ENCODE results near the gene TNNT2.

Gene TNNT2

DNA sequence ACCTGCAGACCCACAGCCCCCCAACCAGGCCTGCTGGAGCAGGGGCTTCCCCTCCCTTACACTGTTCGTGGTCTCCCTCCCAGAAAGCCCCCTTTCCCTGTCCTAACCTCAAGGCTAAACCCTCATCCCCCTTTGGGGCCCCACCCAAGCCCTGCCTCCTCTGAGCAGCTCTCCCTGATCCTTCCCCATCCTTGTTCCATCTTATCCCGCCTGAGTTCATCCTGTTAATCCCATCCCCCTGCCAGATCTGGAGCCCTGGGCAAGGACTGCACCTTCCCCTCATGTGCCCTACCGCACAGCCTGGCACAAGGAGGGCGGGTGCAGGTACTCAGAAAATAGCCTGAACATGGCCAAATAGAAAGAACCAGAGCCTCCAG, 6.9 kb upstream of the TNNT2 start:
- Histone ChIP-seq H3K27ac (ENCODE audit: low read length) (no peak overlapping the region), H3K79me2 (ENCODE audit: low read length) (no peaks in the 10 kb centered on the region), H3K27me3 (ENCODE audit: low read depth, low read length) (peaks cover 40% of the 10 kb centered on the region), H3K9ac (ENCODE audit: low read length) (no peak overlapping the region), H2AFZ (ENCODE audit: low read depth, low read length) (no peak overlapping the region), H3K36me3 (replicated peaks; ENCODE audit: low read depth, low read length) (no peaks in the 10 kb centered on the region), H3K4me1 (ENCODE audit: low read length) (no peaks in the 10 kb centered on the region), H4K20me1 (ENCODE audit: insufficient read depth, low read length) (no peaks in the 10 kb centered on the region), H3K9me3 (ENCODE audit: insufficient read depth, low read length) (no peaks in the 10 kb centered on the region), H3K4me3 (ENCODE audit: low read length) (no peak overlapping the region), H3K4me2 (ENCODE audit: low read length) (no peak overlapping the region)
- TF ChIP-seq EZH2phosphoT487 (IDR thresholded peaks at IDR 0.05; ENCODE audit: low read depth) = no peak
- TF ChIP-seq CTCF (IDR thresholded peaks at IDR 0.05; ENCODE audit: low read depth, low read length) = no peak

DNA sequence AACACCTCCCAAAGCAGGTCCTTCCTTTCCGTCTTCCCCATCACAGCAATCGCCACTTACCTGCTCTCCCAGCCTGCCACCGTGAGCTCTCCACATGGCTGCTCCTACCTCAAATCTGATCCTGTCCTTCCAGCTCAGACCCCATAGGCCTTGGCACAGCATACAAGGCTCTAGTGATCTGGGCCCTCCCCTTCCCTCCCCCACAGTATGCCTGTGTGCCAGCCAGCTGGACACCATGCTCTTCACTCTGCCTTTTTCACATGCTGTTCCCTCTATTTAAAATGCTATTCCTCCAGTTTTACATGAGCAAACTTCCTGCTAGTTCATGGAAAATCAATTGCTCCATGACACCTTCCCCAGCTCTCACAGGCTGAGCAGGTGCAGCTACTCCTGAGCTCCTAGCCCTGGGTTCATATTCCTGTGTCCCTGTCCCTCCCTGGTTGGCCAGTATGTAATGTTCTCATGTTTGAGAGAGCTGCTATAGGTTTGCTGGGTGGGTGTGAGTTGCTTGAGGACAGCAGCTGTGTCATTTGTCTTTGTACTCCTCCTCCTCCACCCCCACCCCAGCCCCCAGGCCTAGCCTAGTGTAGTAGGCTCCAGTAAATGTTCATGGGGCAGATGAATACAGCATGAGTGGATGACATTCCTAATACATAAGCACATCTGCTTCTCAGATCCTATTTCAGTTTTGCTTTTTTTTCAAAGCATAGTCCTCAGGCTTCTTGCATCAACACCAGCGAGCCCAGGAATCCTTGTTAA, 6.3 kb upstream of the TNNT2 start:
- Histone ChIP-seq H3K36me3 (replicated peaks; ENCODE audit: low read depth, low read length) (no peaks in the 10 kb centered on the region), H3K4me3 (ENCODE audit: low read length) (no peak overlapping the region), H3K27ac (ENCODE audit: low read length) (no peak overlapping the region), H3K9ac (ENCODE audit: low read length) (no peak overlapping the region), H3K4me2 (ENCODE audit: low read length) (no peak overlapping the region), H3K9me3 (ENCODE audit: insufficient read depth, low read length) (no peaks in the 10 kb centered on the region), H3K27me3 (ENCODE audit: low read depth, low read length) (peaks cover 40% of the 10 kb centered on the region), H3K4me1 (ENCODE audit: low read length) (no peaks in the 10 kb centered on the region), H3K79me2 (ENCODE audit: low read length) (no peaks in the 10 kb centered on the region), H2AFZ (ENCODE audit: low read depth, low read length) (no peak overlapping the region), H4K20me1 (ENCODE audit: insufficient read depth, low read length) (no peaks in the 10 kb centered on the region)
- TF ChIP-seq CTCF (IDR thresholded peaks at IDR 0.05; ENCODE audit: low read depth, low read length) (no peak), EZH2phosphoT487 (IDR thresholded peaks at IDR 0.05; ENCODE audit: low read depth) (no peak)

- TF ChIP-seq EZH2phosphoT487 (IDR thresholded peaks at IDR 0.05; ENCODE audit: low read depth) = no peak
- no peak for TF ChIP-seq CTCF (IDR thresholded peaks at IDR 0.05; ENCODE audit: low read depth, low read length)
- H4K20me1 ChIP-seq (ENCODE audit: insufficient read depth, low read length) = no peaks in the 10 kb centered on the region
- no peaks in the 10 kb centered on the region for H3K9me3 ChIP-seq (ENCODE audit: insufficient read depth, low read length)
- H3K4me3 ChIP-seq (ENCODE audit: low read length) = no peak overlapping the region
- peaks cover 35% of the 10 kb centered on the region for H3K27me3 ChIP-seq (ENCODE audit: low read depth, low read length)
- H2AFZ ChIP-seq (ENCODE audit: low read depth, low read length) = no peak overlapping the region
- no peak overlapping the region for H3K4me2 ChIP-seq (ENCODE audit: low read length)
- H3K9ac ChIP-seq (ENCODE audit: low read length) = no peak overlapping the region
- no peak overlapping the region for H3K27ac ChIP-seq (ENCODE audit: low read length)
- no peaks in the 10 kb centered on the region for H3K79me2 ChIP-seq (ENCODE audit: low read length)
- H3K36me3 ChIP-seq (replicated peaks; ENCODE audit: low read depth, low read length) = no peaks in the 10 kb centered on the region
- no peaks in the 10 kb centered on the region for H3K4me1 ChIP-seq (ENCODE audit: low read length)
These were observed 3.6 kb upstream of the TNNT2 start for GRCh38 chr1:201381130-201381529.

GRCh38 chr1:201379733-201380242, 2.3 kb upstream of the TNNT2 start:
- Histone ChIP-seq H3K27me3 (ENCODE audit: low read depth, low read length) (peaks cover 39% of the 10 kb centered on the region), H2AFZ (ENCODE audit: low read depth, low read length) (no peak overlapping the region), H3K27ac (ENCODE audit: low read length) (no peak overlapping the region), H3K4me2 (ENCODE audit: low read length) (no peak overlapping the region), H3K36me3 (replicated peaks; ENCODE audit: low read depth, low read length) (no peaks in the 10 kb centered on the region), H3K4me1 (ENCODE audit: low read length) (no peaks in the 10 kb centered on the region), H3K9me3 (ENCODE audit: insufficient read depth, low read length) (no peaks in the 10 kb centered on the region), H4K20me1 (ENCODE audit: insufficient read depth, low read length) (no peaks in the 10 kb centered on the region), H3K9ac (ENCODE audit: low read length) (no peak overlapping the region), H3K79me2 (ENCODE audit: low read length) (no peaks in the 10 kb centered on the region), H3K4me3 (ENCODE audit: low read length) (no peak overlapping the region)
- TF ChIP-seq CTCF (IDR thresholded peaks at IDR 0.05; ENCODE audit: low read depth, low read length) (no peak), EZH2phosphoT487 (IDR thresholded peaks at IDR 0.05; ENCODE audit: low read depth) (no peak)

Measured in OCI-LY3 (cell line).